Measurements from ENCODE around the gene RMI1. TPM values are rescaled to one million over a fixed set of nuclear protein-coding genes. Genes with fewer than 3 reads are reported as not detected.
A peak's percentile ranks its signal among the peaks of the same experiment; 100 is the strongest.

RMI1 gene
- total RNA-seq, 1 donor from 2014 or later, result 6.3 TPM

- DNase-seq (ENCODE audit: low read depth, low spot score), result no peak
Measured at GRCh38 chr9:83967073-83967472, 13.5 kb upstream of the RMI1 start.

GRCh38 chr9:83969602-83970001 is 11.0 kb upstream of the RMI1 start:
- DNase-seq (ENCODE audit: low read depth, low spot score), result no peak

- DNase-seq (ENCODE audit: low read depth, low spot score), result no peak
Measured at GRCh38 chr9:83971485-83971884, 9.1 kb upstream of the RMI1 start.

GRCh38 chr9:83972286-83972685 is 8.3 kb upstream of the RMI1 start:
- DNase-seq (ENCODE audit: low read depth, low spot score), result no peak

GRCh38 chr9:83975300-83975699 is 5.3 kb upstream of the RMI1 start:
- DNase-seq (ENCODE audit: low read depth, low spot score), result no peak

GRCh38 chr9:83976372-83976771 is 4.2 kb upstream of the RMI1 start:
- DNase-seq (ENCODE audit: low read depth, low spot score), result no peak

GRCh38 chr9:83977196-83977595 is 3.4 kb upstream of the RMI1 start:
- DNase-seq (ENCODE audit: low read depth, low spot score), result no peak

GRCh38 chr9:83978992-83979811 is 1.4 kb upstream of the RMI1 start:
- DNase-seq (ENCODE audit: low read depth, low spot score), result peak; percentile 45

GRCh38 chr9:83979812-83980394 is 702 bp upstream of the RMI1 start, which contains the start of gene HNRNPK:
TSS of gene HNRNPK (minus strand) at chr9:83980215. CDS start at chr9:83978252, 1,963 bp downstream.
- DNase-seq (ENCODE audit: low read depth, low spot score), result peak; percentile 93

GRCh38 chr9:83981126-83981871 is 694 bp downstream of the RMI1 start:
- DNase-seq (ENCODE audit: low read depth, low spot score), result no peak

GRCh38 chr9:83986195-83986594 is 5.6 kb downstream of the RMI1 start:
- DNase-seq (ENCODE audit: low read depth, low spot score), result no peak

- DNase-seq (ENCODE audit: low read depth, low spot score), result no peak
Measured at GRCh38 chr9:83986765-83987401, 6.3 kb downstream of the RMI1 start.

GRCh38 chr9:83987402-83987791 is 6.8 kb downstream of the RMI1 start:
- no peak for DNase-seq (ENCODE audit: low read depth, low spot score)

- DNase-seq (ENCODE audit: low read depth, low spot score), result no peak
Measured at GRCh38 chr9:83988411-83988810, 7.8 kb downstream of the RMI1 start.

- DNase-seq (ENCODE audit: low read depth, low spot score), result no peak
Measured at GRCh38 chr9:83991355-83991754, 10.8 kb downstream of the RMI1 start.

GRCh38 chr9:83992407-83992806 is 11.8 kb downstream of the RMI1 start:
- DNase-seq (ENCODE audit: low read depth, low spot score), result no peak

GRCh38 chr9:83992901-83993300 is 12.3 kb downstream of the RMI1 start:
- DNase-seq (ENCODE audit: low read depth, low spot score), result no peak

GRCh38 chr9:83996126-83996525 is 15.5 kb downstream of the RMI1 start:
- DNase-seq (ENCODE audit: low read depth, low spot score), result no peak

GRCh38 chr9:83999141-83999918 is 18.7 kb downstream of the RMI1 start:
- no peak for DNase-seq (ENCODE audit: low read depth, low spot score)

- no peak for DNase-seq (ENCODE audit: low read depth, low spot score)
Measured at GRCh38 chr9:84000186-84000585, 19.6 kb downstream of the RMI1 start.

GRCh38 chr9:84001621-84002020 is 21.0 kb downstream of the RMI1 start:
- DNase-seq (ENCODE audit: low read depth, low spot score), result no peak
